GM12878 (cell line): ENCODE results near the gene IGFBP3. TPM values are rescaled to one million over a fixed set of nuclear protein-coding genes. Genes with fewer than 3 reads are reported as not detected.

Source experiments
- ATAC-seq: fragments of 200-7000 bp; cut with Tn5 transposase; 3 replicates; pipeline ENCODE4 v1.9.1; 2020; ENCODE audit warnings: mild to moderate bottlenecking, moderate library complexity
- BruUV-seq: library from RNA; stranded (reverse); fragments of 400-500 nt; replicated peaks from 2 replicates; lab custom pipeline; 2021; lab: Mats Ljungman, UMichigan
- CTCF ChIA-PET: fragments of 300-600 bp; sonication (Branson Sonifier 250); formaldehyde crosslinking; extraction: SDS; loops from one replicate; lab custom pipeline; 2021; ENCODE audit warnings: inconsistent platforms; lab: Yijun Ruan, JAX
- POLR2A ChIA-PET: fragments of 350-600 bp; formaldehyde crosslinking; extraction: SDS; loops from one replicate; lab custom pipeline; 2021; ENCODE audit warnings: inconsistent platforms; lab: Charles Lee
- RAD21 ChIA-PET: fragments of 300-600 bp; sonication (Branson Sonifier 250); formaldehyde crosslinking; loops from one replicate; lab custom pipeline; 2023; ENCODE audit warnings: antibody characterized with exemption; ENCODE audit not compliant: unreplicated experiment; lab: Charles Lee
- SMC1A ChIA-PET: fragments of 300-600 bp; sonication (Branson Sonifier 250); formaldehyde crosslinking; loops from one replicate; lab custom pipeline; 2023; ENCODE audit not compliant: unreplicated experiment, uncharacterized antibody; lab: Charles Lee
- DNase-seq: peaks from one replicate; pipeline ENCODE4 v3.0.0-alpha.2; 2011; ENCODE audit warnings: low read depth, low spot score
- FAIRE-seq: peaks from 3 replicates; lab custom pipeline; 2011; peaks lifted over from hg19 to GRCh38; lab: Jason Lieb, UNC
- H2AFZ ChIP-seq: 2 replicates; pipeline ENCODE4 v1.6.0; 2011; ENCODE audit warnings: low read depth, low read length, control low read depth; ENCODE audit not compliant: control insufficient read depth
- H3K27ac ChIP-seq: 2 replicates; pipeline ENCODE4 v1.5.1; 2011; ENCODE audit warnings: control low read depth; ENCODE audit not compliant: control insufficient read depth, insufficient read depth
- H3K27me3 ChIP-seq, 2 experiments: replicated peaks in 1 of 2; 2 replicates each; pipeline versions ENCODE4 v1.6.0 to v1.6.1; 2011; ENCODE audit warnings: low read length in 1 of 2; ENCODE audit not compliant: control insufficient read depth in 2 of 2, insufficient read depth in 2 of 2
- H3K36me3 ChIP-seq, 2 experiments: 2 replicates each; pipeline ENCODE4 v1.5.1; 2011; ENCODE audit warnings: low read length in 1 of 2; ENCODE audit not compliant: control insufficient read depth in 2 of 2, insufficient read depth in 2 of 2
- H3K4me1 ChIP-seq: 2 replicates; pipeline ENCODE4 v1.6.1; 2011; ENCODE audit warnings: mild to moderate bottlenecking, low read length, moderate library complexity, mixed read lengths; ENCODE audit not compliant: control insufficient read depth, insufficient read depth
- H3K4me2 ChIP-seq: 2 replicates; pipeline ENCODE4 v1.6.0; 2011; ENCODE audit warnings: control low read depth; ENCODE audit not compliant: control insufficient read depth, insufficient read depth
- H3K4me3 ChIP-seq: fragments of 200-600 bp; sonication (generic); 2 replicates; pipeline ENCODE4 v1.5.1; 2016
- H3K79me2 ChIP-seq: 2 replicates; pipeline ENCODE4 v1.6.0; 2011; ENCODE audit warnings: low read length; ENCODE audit not compliant: control insufficient read depth, insufficient read depth
- H3K9ac ChIP-seq: 2 replicates; pipeline ENCODE4 v1.8.0; 2011; ENCODE audit warnings: low read length, control low read depth, mixed read lengths; ENCODE audit not compliant: control insufficient read depth, insufficient read depth
- H3K9me3 ChIP-seq: replicated peaks from 3 replicates; pipeline ENCODE4 v1.5.1; 2011; ENCODE audit warnings: mild to moderate bottlenecking, low read length; ENCODE audit not compliant: control insufficient read depth, insufficient read depth
- H4K20me1 ChIP-seq: 2 replicates; pipeline ENCODE4 v1.6.0; 2011; ENCODE audit not compliant: control insufficient read depth, insufficient read depth
- BCLAF1 ChIP-seq: fragments of 450-650 bp; IDR thresholded peaks from 2 replicates; pipeline ENCODE4 v1.6.1; 2017; ENCODE audit warnings: antibody characterized with exemption, mild to moderate bottlenecking, moderate library complexity
- IKZF1 ChIP-seq: fragments of 450-650 bp; conservative IDR thresholded peaks from 2 replicates; pipeline ENCODE4 v1.6.1; 2017; ENCODE audit warnings: antibody characterized with exemption, mild to moderate bottlenecking
- MEF2B ChIP-seq: fragments of 450-650 bp; IDR thresholded peaks from 2 replicates; pipeline ENCODE4 v1.6.1; 2018; ENCODE audit warnings: mild to moderate bottlenecking, moderate library complexity; ENCODE audit not compliant: partially characterized antibody, poor library complexity, severe bottlenecking
- TAF1 ChIP-seq: IDR thresholded peaks from 2 replicates; pipeline ENCODE4 v1.6.1; 2011; ENCODE audit warnings: mild to moderate bottlenecking, low read depth, low read length, borderline replicate concordance
- in situ Hi-C: fragments of 300-500 bp; cut with MboI; formaldehyde crosslinking; loops from 9 replicates; pipeline ENCODE4 v1.14.3; 2018; ENCODE audit warnings: mixed read lengths
- intact Hi-C: fragments of 100-400 bp; cut with micrococcal nuclease; formaldehyde crosslinking; loops from one replicate; pipeline ENCODE4 v1.14.2; 2022; ENCODE audit not compliant: unreplicated experiment
- polyA plus RNA-seq, 11 experiments: library from polyadenylated mRNA; depleted of rRNA in 4 of 11; unstranded in 6 of 11; stranded (reverse) in 5 of 11; fragments of >200 nt; fragmentation: Nextera tagmentation in 4 of 11; fragmentation: Illumina TruSeq in 1 of 11; extraction: Ambion mirVana in 4 of 11; extraction: Trizol in 1 of 11; gene quantifications; 1 replicate in 1 of 11; 2 replicates in 10 of 11; pipeline versions ENCODE4 v1.2.1 to v1.2.3, GENCODE V29; 2011 to 2016; ENCODE audit warnings: inconsistent platforms in 2 of 11, missing spikeins in 2 of 11, low read depth in 1 of 11
- total RNA-seq, 4 experiments: library from RNA; depleted of rRNA in 3 of 4; stranded (reverse); fragments of >200 nt in 3 of 4; fragmentation: Illumina TruSeq in 1 of 4; extraction: Trizol in 1 of 4; gene quantifications; 2 replicates each; pipeline versions ENCODE4 v1.2.1 to v1.2.3, GENCODE V29; 2013 to 2021

IGFBP3 gene
- total and polyA plus RNA-seq, 10 of the 15 experiments (the other 5 are each of a cell fraction or from before 2014, with no cell fraction given), result 6.0 to 28.0 (median 15.6) TPM

GRCh38 chr7:45894665-45895062 is 26.4 kb downstream of the IGFBP3 start:
- Histone ChIP-seq H4K20me1 (0 out of 2 replicates have a peak, but pooled peaks cover 3% of the 10 kb centered on the region), H2AFZ (no peak overlapping the region), H3K4me3 (no peak overlapping the region), H3K27ac (no peak overlapping the region), H3K36me3 (no peaks in the 10 kb centered on the region), H3K4me1 (no peaks in the 10 kb centered on the region), H3K4me2 (no peak overlapping the region), H3K79me2 (no peaks in the 10 kb centered on the region), H3K27me3 (peaks cover 0 to 6% of the 10 kb centered on the region in 2 experiments; a peak in 2 of 4 replicates)
- POLR2A ChIA-PET, result no interaction called here
- ATAC-seq (no peak), DNase-seq (no peak), FAIRE-seq (no peak)
- CTCF ChIA-PET, result interaction anchor here (0.6 to 1.1 kb wide), 3 partner anchors 22 to 1060 kb away, joined by 3 to 5 read pairs (median 3); no protein-coding TSS in a partner anchor
- RAD21 ChIA-PET, result no interaction called here
- intact Hi-C loops (no loop called here), in situ Hi-C loops (no loop called here)
- no TSS peak for BruUV-seq
- SMC1A ChIA-PET, result interaction anchor here (1.1 kb wide), 1 partner anchor 18 kb away, joined by 4 read pairs; no protein-coding TSS in a partner anchor
- TF ChIP-seq MEF2B (no peak), IKZF1 (no peak), BCLAF1 (no peak), TAF1 (no peak)
- TF ChIP-seq, all 136 proteins: peak for 0
- no peaks in the 10 kb centered on the region for H3K9me3 ChIP-seq
- no peak overlapping the region for H3K9ac ChIP-seq
